ENCODE results near the gene DIPK1C.

The DIPK1C gene

DNA sequence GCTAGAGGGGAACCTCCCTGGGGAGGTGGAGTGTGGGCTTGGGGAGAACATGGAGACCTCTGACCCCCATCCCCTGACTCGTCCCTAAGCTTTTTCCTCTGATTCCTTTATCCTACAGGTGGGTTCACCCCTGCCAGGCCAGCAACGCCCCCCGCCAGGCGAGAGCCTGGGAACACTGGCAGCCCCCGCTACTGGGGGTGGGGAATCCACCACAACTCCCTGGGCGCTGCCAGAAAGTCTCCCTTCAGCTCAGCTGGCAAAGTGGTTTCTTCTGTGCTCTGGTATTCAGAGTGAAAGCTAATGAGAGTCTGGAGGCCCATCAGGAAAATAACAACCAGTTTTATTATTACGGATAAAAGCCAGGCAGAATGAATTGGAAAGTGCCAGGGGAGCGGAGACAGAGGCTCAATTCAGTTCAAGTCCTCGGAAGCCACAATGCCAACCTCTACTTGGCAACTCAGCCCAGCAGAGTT lies 2.8 kb downstream of the DIPK1C start:
- in situ Hi-C loops (cut with MboI; ENCODE audit: low sequenced_read_pairs): no loop called here

DNA sequence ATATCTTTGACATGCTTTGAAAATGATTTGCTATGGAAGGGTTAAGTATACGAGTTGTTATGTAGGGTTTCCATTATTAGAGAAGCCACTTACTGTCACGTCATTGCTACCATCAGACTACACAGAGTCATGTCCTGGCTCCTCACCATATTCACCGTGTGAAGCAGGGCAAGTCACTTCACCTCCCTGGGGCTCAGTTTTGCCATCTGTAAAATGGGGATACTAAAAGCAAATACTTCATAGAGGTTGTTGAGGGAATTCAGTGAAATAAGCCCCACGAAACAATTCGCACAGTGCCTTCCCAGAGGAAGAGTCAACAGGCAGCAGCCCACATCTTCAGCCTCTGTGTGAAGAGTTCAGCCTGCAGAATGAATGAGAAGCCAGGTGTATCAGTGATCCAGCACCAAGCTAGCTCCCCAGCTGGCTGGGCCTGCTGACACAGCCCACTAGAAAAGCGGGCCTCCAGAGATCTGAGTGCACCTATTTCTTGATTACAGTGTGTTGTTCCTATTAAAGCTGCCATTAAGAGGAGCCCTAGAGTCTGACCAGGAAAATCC lies 3.4 kb downstream of the DIPK1C start:
- in situ Hi-C loops (cut with MboI; ENCODE audit: low sequenced_read_pairs): no loop called here

DNA sequence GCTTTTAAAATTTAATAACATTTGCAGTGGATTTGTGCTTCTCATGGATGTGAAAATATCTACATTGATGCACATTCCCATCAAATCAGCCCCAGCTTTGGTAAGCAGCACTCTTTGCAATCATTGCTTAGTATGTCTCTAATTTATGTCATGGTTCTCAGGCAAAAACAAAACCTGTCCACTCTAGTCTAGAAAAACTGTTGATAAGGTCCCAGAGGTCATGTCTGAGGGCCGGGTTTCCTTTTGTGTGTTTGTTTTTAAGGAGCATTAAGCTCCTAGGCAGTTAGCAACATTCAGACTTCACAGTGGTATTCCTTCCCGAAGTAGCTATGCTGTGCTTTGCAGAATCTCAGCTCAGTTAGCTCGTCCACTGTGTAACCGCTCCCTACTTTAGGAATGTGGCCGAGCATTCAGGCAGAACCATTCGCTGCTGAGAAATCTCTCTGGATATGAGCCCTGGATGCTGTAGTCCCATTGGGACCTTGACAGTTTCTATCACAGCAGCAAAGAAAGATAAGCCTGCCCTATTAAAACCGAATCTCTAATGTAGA lies 4.0 kb downstream of the DIPK1C start:
- in situ Hi-C loops (cut with MboI; ENCODE audit: low sequenced_read_pairs): no loop called here

DNA sequence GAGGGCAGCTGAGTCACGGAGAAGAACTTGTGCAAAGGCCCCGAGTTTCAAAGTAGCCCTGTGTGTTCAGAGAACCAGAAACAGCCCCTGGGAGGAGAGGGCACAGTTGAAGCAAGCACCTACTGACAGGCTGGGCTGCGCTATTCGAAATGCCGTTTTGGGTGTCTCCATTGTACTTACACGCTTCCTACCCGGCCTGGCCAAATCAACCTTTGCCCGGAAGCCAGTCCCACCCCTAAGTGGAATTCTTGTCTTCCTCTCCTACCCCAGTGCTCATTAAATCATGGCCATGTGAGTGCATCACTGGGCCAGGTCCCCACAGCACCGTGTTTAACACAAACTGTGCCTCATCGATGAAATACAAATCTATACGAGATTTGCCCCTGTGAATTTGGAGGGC lies 6.0 kb downstream of the DIPK1C start:
- in situ Hi-C loops (cut with MboI; ENCODE audit: low sequenced_read_pairs): no loop called here

DNA sequence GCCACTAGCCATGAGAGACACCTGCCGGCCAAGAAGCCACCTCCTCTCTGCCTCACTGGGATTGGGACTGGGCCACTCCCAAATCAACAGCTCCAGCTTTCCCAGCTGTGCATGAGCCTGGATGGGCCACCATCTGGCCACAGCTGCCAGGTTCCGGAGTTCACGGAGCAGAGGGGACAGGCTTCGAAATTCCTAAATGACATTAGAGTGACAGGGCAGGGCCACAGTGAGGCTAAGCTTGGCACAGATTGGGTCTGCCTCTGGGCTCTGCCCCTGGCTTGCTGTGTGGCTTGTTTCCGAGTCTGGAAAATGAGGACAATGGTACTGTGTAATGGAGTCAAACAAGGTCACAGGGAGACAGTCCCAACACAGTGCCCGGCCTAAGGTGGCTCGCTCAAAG lies 6.5 kb downstream of the DIPK1C start:
- in situ Hi-C loops (cut with MboI; ENCODE audit: low sequenced_read_pairs): no loop called here

DNA sequence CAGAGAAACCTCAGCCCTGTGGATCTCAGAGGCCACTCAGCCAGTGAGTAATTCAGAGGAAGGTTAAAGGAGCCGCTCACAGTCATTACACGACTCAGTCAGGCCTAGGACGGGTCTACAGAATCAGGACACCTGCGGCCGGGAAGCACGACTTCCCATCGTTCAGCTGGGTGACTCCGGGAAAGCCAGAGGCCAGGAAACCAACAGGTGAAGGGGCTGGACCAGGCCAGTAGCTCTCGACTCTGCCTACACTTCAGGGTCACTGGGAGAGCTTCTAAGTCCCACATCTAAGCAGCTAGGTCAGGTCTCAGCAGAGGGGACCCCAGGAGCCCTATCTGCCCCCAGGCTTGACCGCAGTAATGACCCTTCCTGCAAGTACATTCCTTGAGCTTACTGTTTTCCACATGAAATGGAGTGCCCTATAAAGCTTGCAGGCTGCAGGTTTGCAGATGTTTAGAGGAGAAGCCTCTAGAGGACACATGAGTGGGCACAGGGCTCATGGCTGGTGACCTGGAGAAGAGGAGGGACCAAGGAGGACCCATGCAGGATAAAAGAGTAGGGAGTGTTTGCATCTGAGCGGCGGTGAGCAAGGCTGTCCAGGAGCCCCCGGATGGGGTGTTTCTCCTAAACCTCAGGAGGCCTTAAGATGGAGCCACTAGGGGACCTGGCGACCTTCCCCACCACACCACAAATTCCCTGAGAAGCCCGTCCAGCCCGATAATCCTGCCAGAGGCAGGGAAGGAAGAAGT lies 9.5 kb downstream of the DIPK1C start:
- in situ Hi-C loops (cut with MboI; ENCODE audit: low sequenced_read_pairs): no loop called here

DNA sequence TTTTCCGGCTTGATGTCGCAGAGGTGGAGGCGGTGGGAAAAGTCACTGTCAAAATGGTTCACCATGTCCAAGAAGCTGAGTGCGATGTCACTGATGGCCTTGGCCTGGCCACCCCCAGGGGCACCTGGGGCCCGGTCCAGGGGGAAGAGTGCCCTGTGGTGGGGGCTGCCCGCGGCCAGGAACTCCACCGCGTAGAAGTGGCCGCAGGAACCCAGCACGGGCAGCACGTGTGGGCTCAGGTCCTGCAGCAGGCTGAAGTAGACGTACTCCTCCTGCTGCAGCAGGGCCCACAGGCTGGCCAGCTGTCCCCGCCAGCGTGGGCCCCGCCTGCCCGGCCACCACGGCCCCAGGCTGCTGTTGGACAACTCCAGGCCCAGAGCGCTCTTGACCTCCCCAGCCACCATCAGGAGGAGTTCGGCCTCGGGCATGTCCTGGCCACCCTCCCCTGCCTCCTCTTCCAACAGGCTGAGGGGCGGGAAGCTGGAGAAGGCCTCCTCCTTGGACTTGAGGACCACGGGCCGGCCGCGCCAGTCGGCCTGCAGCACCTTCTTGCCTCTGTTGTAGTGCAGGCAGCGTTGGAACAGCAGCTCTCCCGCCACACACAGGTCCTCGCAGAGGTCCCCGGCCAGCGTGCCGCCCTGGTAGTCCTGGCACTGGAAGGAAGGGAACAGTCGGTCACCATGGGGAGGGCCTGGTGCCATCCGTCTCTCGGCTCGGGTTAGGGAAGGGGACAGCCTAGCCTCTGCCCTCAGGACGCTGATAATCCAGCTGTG lies 10.3 kb downstream of the DIPK1C start:
- in situ Hi-C loops (cut with MboI; ENCODE audit: low sequenced_read_pairs): no loop called here

DNA sequence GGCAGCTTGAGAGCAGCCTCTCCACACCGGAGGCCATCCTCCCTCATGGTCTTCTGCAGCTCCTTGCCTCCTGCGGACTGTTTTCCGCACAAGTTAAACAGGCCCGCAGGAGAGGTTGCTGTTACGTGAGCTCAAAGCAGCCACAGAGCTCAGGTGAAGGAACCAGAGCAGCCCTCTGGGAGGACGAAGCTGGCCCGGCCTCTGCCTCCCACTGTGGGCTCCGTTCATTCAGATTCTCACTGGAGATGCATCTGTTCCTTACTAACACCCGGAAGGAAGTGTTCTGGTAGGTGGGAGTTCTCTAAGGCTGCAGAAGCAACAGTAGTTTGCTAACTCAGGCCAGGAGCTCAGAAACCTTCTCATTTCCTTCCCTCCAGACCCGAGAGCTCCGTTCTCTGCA lies 10.9 kb downstream of the DIPK1C start:
- in situ Hi-C loops (cut with MboI; ENCODE audit: low sequenced_read_pairs): no loop called here

DNA sequence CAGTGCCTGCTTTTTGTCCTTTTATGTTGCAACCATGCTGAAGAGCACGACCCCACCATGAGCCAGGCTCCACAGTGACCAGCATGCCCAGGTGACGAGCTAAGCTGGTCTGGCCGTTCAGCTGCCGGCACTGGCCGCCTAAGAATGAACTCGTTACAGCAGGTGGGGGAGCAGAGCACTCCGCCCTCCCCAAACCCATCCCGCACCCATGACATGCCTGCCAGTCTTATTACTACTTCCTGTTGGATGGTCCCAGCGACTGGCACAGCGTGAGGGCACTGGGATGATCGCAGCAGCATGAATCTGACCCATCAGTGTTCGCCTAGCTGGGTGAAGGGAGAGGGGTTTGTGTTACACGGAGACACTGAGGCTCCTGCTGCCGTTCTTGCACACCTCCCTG lies 11.5 kb downstream of the DIPK1C start:
- in situ Hi-C loops (cut with MboI; ENCODE audit: low sequenced_read_pairs): no loop called here

DNA sequence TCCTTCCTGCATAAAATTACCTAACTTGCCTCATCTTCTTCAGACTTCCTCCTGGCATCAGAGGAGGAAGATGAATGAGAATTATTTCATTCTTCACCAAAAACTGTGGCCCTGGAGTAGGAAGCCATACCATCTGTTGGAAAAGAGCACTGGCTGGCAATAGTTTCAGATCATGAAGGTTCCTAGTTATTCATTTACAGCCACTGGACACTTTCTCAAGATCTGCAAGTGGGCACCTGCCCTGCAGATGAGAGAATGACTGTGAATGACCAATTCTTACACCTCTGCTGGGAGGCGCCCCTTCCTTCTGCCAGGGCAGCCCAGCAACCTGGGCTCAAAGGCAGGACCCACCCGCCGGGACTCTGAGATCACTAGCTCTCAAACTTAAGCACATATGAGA lies 13.0 kb downstream of the DIPK1C start:
- in situ Hi-C loops (cut with MboI; ENCODE audit: low sequenced_read_pairs): no loop called here

DNA sequence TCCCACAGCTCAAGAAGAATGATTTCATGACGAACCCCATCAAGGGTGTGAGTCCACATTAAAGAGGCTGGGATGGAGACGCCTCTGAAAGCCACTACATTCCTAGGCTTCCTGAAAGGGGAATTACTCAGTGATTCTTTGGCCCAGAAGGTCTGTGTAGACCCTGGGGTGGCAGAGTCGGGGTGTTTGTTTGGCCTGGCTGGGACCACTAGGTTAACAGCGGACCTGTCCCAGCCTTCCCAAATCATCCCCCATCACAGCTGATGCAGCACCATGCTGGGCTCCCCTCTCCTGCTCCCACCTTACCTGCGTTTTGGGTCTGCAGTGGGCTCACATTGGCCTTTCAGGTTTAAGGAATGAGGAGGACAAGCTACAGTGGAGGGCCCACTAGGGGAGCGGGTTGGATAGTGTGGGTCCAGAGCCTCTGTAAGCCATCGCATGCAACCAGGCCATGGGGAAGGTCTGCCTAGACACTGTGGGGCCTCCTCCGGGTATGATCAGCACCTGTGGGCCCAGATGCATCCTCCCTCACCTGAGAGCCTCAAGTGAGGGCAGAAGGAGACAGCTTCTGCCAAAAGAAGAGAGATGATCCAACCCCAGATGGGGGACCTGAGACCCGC lies 16.2 kb downstream of the DIPK1C start:
- in situ Hi-C loops (cut with MboI; ENCODE audit: low sequenced_read_pairs): no loop called here

DNA sequence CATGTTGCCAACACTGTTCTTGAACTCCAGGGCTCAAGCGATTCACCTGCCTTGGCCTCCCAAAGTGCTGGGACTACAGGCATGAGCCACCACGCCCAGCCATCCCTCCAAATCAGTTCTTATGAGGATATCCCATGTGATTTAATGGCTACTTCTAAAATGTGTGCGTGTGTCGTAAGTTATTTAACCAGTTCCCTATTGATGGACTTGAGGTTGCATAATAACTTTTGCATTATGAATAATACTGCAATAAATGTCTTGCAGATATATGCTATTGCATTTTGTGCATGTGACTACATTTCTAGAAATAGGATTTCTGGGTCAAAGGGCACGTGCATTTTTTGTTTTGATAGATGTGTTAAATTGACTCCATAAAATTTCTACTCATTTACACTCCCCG lies 19.0 kb downstream of the DIPK1C start:
- in situ Hi-C loops (cut with MboI; ENCODE audit: low sequenced_read_pairs): no loop called here

DNA sequence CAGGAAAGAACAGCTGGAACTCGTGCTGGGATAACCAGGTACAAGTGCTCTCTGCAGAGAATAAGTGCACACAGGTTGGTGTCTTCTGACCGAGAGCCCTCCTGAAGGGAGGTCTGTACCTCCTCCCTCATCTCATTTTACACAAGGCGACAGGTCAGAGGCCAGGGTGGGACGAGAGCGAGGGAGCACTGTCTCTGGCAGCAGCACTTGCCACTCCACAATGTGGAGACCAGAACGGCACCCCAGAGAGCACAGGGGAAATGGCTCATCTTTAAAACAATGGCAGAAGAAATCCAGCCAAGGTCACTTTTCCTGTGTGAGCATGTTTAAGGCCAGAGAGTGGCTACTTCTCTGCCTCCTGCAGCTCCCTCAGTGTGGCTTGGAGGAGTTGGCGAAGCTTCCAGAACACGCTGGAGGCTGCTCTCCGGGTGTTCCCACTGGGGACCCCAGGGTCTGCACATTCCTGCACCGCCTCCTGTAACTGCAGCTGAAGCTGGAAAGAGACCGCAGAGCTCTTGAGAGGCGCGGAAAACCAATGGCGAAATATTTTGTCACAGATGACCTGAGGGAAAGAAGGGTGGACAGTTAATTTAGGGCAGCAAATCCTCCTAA lies 20.8 kb downstream of the DIPK1C start:
- in situ Hi-C loops (cut with MboI; ENCODE audit: low sequenced_read_pairs): no loop called here

DNA sequence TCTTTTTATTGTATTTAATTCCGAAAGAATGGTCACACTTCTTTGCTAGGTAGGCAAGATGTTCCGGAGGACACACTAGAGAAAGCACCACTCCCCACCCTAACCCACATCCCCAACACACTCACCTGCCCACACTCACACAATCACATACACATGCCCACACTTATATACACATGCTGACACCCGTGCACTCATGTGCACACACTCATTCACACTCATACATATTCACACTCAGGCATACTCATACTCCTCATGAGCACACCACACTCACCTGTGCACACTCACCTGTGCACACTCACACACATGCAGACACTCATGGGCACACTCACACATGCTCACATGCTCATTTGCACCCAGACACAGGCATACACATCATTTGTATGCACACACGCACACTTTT lies 21.4 kb downstream of the DIPK1C start:
- in situ Hi-C loops (cut with MboI; ENCODE audit: low sequenced_read_pairs): no loop called here

DNA sequence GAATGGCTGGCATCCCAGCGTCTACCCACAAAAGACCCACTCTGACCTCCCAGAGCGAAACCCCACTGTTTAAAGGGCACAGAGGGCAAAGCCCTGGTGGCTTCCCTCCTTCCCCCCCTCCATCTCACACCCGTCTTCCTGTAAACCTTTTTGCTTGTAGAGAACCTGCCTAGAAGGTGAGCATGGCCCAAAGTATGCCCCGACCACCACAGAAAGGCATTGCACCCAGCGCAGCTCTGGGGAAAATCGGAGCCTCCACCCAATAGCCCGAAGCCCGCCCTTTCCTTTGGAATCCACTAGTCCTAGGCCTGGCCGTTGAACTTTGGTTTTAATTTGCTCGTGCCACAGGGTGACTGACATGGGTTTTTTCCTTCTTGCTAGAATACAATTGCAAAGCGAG lies 22.6 kb downstream of the DIPK1C start:
- in situ Hi-C loops (cut with MboI; ENCODE audit: low sequenced_read_pairs): no loop called here

DNA sequence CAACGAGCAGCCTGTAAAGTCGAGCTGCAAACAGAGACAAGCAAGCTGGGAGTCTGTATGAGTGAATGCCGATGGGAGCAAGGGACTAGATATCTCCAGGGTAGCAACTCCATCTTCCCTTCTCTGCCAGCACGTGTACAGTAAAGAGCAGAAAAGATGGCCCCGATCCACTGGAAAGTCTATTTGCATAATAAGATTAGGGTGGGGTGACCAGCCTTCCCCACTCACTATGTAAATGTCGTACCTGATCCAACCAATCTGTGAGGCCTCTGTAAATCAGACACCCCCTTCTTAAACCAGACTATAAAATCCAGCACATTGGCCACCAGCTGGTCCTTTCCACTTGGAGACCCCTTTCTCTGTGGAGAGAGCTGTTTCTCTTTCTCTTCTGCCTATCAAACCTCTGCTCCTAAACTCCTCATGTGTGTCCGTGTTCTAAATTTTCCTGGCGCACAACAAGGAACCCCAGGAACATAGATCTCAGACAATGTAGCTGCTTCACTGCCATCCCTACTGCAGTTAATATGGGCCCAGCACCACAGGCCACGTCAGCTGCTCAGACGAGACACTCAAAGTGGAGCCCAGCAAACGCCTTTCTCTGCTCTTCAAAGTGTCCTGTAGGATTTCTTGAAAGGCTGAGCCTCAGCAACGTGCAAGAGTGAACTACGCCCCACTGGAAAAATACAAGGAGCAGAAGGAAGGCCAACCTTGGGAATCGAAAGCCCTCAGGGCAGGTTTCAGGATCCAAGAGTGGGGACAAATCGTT lies 26.1 kb downstream of the DIPK1C start:
- in situ Hi-C loops (cut with MboI; ENCODE audit: low sequenced_read_pairs): no loop called here

DNA sequence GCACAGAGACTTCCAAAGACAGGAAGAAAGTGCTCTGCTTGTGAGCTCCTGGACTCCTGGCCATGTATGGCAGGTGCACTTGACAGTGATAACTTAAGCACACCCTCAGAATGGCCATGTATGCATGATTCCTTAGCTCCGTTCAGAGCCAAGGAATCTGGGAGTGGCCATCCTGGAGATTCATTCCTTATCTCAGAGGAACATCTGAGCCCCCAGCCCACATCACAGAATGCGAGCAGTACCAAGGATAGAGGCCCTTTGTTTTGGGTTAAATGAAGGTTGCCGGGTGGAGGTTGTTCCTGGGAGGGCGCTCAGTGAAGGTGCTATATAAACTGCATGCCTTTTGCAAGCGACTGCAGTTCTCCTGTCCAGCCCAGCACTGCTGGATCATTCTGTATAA lies 26.9 kb downstream of the DIPK1C start:
- in situ Hi-C loops (cut with MboI; ENCODE audit: low sequenced_read_pairs): no loop called here

DNA sequence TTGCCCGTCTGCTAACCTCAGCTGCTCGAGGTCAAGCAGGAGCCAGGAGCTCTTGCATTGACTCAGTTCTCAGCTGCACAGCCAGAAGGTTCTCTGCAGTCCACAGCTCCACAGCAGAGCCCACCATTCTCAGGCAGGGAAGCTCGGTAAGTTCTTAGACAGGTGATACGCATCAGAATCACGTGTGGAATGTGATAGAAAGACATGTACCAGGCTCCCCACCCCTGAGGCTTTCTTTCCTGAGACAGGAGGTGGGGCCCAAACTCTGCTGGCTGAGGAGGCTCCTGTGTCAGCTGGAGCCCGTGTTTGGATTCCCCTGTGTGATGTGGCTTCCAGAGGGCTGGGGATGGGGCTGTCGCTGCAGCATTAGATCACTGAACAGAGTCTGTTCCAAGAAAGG lies 28.0 kb downstream of the DIPK1C start:
- in situ Hi-C loops (cut with MboI; ENCODE audit: low sequenced_read_pairs): no loop called here

DNA sequence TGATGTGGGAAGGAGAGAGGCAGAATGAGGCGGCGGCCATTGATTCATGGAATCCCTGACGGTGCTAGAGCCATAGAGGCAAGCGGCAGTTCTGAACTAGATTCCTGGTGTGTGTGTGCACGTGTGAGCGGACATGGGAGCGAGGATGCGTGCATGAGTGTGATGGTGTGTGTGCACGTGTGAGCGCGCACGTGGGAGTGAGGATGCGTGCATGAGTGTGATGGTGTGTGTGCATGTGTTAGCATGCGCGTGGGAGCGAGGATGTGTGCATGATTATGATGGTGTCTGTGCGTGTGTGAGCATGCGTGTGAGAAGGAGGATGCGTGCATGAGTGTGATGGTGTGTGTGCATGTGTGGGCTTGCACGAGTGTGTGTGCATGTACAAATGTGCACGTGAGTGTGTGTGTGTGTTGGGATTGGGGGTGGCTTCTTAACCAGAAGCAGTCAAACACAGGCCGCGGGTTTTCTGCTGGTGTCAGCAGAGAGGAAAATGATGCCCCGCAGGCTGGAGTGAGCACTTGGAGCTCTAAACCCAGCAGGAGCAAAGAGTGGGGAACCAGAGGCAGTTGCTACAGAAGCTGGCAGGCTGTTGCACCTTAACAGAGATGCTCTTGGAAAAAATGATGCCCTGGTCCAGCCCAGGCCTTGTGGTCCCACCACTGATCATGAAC lies 29.5 kb downstream of the DIPK1C start:
- in situ Hi-C loops (cut with MboI; ENCODE audit: low sequenced_read_pairs): no loop called here

DNA sequence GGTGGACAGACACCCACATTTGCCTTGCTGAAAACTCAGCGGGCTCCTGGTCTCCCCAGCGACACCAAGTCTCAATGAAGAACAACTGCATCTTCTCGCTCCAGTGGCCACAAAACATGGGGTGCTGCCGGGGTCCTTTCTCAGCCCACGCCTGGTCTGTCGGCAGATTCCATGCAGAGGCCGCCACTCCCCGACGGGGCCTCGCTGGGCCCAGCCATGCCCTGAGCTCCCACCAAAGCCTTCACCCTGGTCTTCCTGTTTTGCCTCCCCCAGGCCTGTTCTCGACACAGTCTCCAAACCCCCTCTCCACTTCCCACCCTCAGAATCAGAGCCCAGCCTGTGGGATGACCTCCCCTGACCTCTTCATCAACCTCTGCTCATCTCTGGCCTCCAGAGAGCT lies 31.2 kb downstream of the DIPK1C start:
- in situ Hi-C loops (cut with MboI; ENCODE audit: low sequenced_read_pairs): no loop called here
